ENCODE data around the gene OSBPL10.

Gene OSBPL10

DNA sequence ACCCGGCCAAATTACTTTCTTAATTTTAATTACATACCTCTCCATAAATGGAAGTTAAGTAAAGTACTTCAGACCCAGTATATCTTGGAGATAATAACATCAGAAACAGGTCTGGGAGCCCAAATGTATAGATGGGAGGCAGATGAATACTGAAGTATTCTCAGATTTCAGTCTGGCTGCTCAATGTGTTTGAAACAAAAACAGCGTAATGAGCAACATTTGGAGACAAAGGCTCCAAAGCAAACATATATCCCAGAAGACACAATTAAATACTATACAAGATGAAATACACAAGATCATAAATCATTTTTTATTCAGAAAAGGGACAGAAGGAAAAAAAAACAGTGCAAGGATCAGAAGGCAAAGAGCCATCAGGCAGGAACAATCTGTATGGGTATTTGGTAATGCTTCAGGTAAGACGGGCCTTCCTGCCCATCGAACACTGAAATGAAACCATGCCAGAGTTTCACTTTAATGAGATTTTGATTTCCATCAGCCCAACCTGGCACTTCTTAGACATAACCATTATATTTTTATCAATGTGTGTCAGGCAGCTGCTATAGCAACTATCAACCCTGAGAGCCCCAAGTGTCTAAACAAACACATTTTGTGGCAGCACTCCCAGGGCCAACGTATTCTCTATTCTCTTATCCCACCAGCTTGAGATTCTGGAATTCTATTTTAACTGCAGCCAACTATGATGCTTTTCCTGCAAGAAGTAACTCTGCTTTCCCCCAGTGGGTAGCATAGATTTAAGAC, 237.6 kb downstream of the OSBPL10 start:
- Mint-ChIP-seq H3K4me3 (no peak overlapping the region), H3K36me3 (no peaks in the 10 kb centered on the region), H3K4me1 (no peaks in the 10 kb centered on the region), H3K9me3 (no peaks in the 10 kb centered on the region), H3K27me3 (no peaks in the 10 kb centered on the region), H3K27ac (no peak overlapping the region)

DNA sequence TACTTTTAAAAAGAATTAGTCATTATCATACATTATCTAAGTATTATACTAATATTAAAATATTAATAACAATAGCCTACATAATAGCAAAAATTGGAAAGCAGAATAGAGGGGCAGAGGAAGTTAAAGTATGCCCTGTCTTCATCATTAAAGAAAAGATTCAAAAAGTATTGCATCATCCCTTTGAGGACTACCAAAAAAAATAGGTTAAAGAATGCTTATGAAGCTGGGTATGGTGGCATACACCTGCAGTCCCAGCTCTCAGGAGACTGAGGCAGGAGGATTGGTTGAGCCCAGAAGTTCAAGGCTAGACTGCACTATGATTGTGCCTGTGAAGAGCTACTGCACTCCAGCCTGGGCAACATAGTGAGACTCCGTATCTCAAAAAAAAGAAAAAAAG, 240.7 kb downstream of the OSBPL10 start:
- Mint-ChIP-seq H3K4me3 (no peak overlapping the region), H3K4me1 (no peaks in the 10 kb centered on the region), H3K27me3 (peaks cover 1% of the 10 kb centered on the region), H3K9me3 (no peaks in the 10 kb centered on the region), H3K27ac (no peak overlapping the region), H3K36me3 (no peaks in the 10 kb centered on the region)

DNA sequence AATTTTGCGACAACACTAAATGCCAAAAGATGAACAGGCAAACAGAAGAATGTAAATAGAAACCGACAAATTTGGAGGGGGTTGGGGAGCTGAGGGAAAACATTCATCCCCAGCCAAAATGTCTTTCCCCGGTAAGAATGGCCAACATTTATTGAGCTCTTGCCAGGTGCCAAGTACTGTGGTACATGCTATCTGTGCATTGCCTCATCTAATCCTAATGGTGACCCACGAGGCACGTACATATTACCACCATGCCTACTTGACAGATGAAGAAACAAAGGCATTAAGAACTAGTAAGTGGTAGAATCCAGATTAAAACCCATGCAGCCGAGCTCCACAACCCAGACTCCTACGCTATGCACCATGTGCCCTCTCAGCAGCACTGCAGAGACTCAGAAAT, 242.7 kb downstream of the OSBPL10 start:
- Mint-ChIP-seq H3K27me3 (peaks cover 1% of the 10 kb centered on the region), H3K36me3 (no peaks in the 10 kb centered on the region), H3K27ac (no peak overlapping the region), H3K4me1 (no peaks in the 10 kb centered on the region), H3K9me3 (no peaks in the 10 kb centered on the region), H3K4me3 (no peak overlapping the region)

DNA sequence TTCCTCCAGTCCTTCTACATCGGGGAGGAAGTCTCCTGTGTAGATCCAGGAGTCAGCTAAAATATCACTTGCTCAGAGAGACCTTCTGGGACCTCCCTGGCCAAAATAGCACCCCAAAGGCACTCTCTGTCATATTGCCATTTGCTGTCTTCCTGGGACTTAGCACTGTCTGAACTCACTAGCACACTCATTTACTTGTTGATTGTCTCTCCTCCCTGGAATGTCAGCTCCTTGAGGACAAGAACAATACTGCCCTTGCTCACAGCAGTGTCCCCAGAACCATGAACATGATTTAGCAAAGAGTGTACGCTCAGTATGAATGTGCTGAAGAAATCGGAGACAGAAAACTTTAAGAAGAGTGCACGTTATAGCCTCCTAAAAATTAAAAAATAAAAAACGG, 245.4 kb downstream of the OSBPL10 start:
- H3K27ac Mint-ChIP-seq: no peak overlapping the region
- no peaks in the 10 kb centered on the region for H3K9me3 Mint-ChIP-seq
- no peaks in the 10 kb centered on the region for H3K36me3 Mint-ChIP-seq
- H3K4me1 Mint-ChIP-seq: no peaks in the 10 kb centered on the region
- H3K27me3 Mint-ChIP-seq: peaks cover 1% of the 10 kb centered on the region
- H3K4me3 Mint-ChIP-seq: no peak overlapping the region

DNA sequence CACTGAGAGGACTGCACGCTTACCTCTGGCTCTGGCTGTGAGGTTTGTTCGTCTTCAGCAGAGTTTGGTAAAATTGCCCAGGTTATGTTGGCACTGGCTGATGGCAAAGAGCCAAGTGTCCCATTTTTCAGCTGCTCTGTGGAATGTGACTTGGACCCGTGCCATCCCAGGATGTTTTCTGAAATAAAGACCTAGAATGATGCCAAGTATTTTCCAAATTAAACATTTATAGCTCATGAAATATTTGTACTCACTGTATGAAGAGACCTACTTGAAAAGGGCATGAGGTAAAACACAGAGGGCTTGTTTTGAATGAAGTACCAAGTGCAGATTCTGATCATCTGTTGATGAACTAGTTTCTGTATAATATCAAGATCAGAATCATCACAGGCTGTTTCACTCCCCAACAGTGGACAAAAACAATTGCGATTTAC, 247.8 kb downstream of the OSBPL10 start:
- Mint-ChIP-seq H3K27me3 (peaks cover 1% of the 10 kb centered on the region), H3K4me3 (no peak overlapping the region), H3K4me1 (no peaks in the 10 kb centered on the region), H3K36me3 (no peaks in the 10 kb centered on the region), H3K27ac (no peak overlapping the region), H3K9me3 (no peaks in the 10 kb centered on the region)

DNA sequence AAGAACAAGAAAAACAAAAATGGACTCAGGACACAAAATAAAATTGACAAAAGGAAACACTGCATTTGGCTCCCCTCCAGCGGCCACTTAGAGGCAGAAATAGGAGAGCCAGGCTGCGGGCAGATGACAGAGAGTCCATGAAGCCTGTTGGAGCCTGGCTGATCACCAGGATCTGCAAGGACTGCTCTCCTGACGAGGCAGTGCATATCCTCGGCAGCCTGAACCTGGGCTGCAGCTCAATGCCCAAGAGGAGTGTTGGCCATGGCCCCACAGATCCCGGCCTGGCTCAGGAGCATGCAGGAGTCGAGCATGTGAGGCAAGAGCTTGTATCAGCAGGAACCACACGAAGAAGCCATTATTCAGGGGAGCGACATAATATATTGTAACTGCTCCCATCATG, 248.5 kb downstream of the OSBPL10 start:
- Mint-ChIP-seq H3K27me3 (peaks cover 1% of the 10 kb centered on the region), H3K4me3 (no peak overlapping the region), H3K27ac (no peak overlapping the region), H3K4me1 (no peaks in the 10 kb centered on the region), H3K36me3 (no peaks in the 10 kb centered on the region), H3K9me3 (no peaks in the 10 kb centered on the region)

DNA sequence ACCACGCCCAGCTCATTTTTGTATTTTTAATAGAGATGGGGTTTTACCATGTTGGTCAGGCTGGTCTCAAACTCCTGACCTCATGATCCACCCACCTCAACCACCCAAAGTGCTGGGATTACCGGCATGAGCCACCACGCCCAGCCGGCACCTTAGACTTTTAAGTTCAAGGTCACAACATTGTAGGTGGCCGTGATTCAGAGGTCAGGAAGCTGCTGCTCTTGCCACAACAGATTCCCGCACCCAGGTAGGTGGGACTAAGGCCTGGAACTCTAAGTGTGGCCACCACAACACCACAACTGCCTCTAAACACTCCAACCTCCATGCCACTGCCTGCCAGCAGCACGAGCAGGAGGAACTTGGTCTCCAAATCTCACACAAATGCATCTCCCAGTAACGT, 251.5 kb downstream of the OSBPL10 start:
- no peaks in the 10 kb centered on the region for H3K36me3 Mint-ChIP-seq
- H3K27me3 Mint-ChIP-seq: no peaks in the 10 kb centered on the region
- no peaks in the 10 kb centered on the region for H3K4me1 Mint-ChIP-seq
- H3K27ac Mint-ChIP-seq: no peak overlapping the region
- no peak overlapping the region for H3K4me3 Mint-ChIP-seq
- no peaks in the 10 kb centered on the region for H3K9me3 Mint-ChIP-seq

DNA sequence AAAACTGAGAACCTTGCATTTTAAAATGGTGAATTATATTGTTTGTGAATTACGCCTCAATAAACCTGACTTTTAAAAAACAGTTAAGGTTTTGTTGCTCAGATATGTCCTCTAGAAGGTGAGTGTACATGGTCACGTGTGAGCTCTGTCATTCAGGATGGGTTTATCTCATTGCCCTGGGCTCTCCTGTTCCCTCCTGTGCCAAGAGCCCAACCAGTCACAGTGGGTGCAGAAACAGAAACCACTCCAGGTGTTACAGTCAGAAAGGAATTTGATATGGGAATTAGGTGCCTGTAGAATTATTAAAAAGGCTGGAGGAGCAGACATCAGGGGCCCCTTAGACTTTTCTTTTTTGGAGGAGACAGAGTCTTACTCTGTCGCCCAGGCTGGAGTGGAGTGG, 252.0 kb downstream of the OSBPL10 start:
- H3K4me3 Mint-ChIP-seq: no peak overlapping the region
- no peaks in the 10 kb centered on the region for H3K36me3 Mint-ChIP-seq
- H3K9me3 Mint-ChIP-seq: no peaks in the 10 kb centered on the region
- H3K27me3 Mint-ChIP-seq: no peaks in the 10 kb centered on the region
- H3K4me1 Mint-ChIP-seq: no peaks in the 10 kb centered on the region
- no peak overlapping the region for H3K27ac Mint-ChIP-seq

DNA sequence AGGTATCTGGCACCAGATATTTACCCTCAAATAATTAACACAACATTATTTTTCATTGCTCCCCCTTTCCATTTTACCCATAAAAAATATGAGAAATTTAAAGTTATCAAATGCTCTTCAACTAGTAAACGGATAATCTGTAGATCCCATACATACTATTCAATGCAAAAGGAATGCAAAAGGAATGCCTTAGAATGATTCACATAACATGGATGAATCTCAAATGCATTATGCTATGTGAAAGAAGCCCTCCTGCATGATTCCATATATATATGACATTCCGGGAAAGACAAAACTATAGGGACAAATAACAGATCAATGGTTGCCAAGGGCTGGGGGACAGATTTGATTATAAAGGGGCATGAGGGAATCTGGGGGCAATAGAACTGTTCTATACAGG, 252.7 kb downstream of the OSBPL10 start:
- Mint-ChIP-seq H3K36me3 (no peaks in the 10 kb centered on the region), H3K27ac (no peak overlapping the region), H3K9me3 (no peaks in the 10 kb centered on the region), H3K4me3 (no peak overlapping the region), H3K27me3 (no peaks in the 10 kb centered on the region), H3K4me1 (no peaks in the 10 kb centered on the region)

DNA sequence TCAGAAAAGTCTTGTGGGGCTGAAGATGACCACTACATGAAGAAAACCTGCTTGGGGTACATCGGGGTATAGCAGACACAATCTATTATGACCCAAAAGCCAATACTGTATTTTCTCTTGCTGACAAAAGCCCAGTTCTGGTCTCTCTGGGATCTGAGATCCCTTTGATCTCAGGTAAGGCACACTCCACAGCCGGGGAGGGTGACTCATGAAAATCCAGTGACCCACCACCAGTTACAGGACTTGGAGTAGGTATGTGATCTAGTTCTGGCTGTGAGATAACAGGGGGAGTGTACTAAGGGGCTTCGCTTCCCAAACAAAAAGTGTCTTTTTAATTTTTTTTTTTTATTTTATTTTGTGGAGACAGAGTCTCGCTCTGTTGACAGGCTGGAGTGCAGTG, 255.1 kb downstream of the OSBPL10 start:
- no peaks in the 10 kb centered on the region for H3K27me3 Mint-ChIP-seq
- no peak overlapping the region for H3K27ac Mint-ChIP-seq
- H3K4me1 Mint-ChIP-seq: no peaks in the 10 kb centered on the region

DNA sequence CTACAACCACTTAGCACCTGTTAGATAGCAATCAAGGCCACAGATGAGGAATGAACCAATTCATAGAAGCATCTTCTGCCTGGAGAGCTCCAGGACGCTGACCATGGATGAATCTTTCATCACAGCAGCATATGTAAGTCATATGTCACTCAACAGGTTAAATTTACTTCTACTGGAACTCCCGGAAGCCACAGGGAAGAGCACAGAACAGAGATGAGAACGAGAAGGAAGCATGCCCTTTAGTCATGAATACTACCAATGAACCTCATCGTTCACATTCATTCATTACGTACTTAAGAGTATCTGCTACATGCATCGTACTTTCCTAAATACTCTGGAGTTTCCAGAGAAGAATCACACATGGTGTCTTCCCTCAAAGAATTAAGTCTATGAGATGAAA, 255.5 kb downstream of the OSBPL10 start:
- H3K36me3 Mint-ChIP-seq: no peaks in the 10 kb centered on the region
- no peak overlapping the region for H3K27ac Mint-ChIP-seq
- H3K4me1 Mint-ChIP-seq: no peaks in the 10 kb centered on the region
- no peaks in the 10 kb centered on the region for H3K9me3 Mint-ChIP-seq
- H3K4me3 Mint-ChIP-seq: no peak overlapping the region
- H3K27me3 Mint-ChIP-seq: no peaks in the 10 kb centered on the region

More for the DNA sequence above, 255.1 kb downstream of the OSBPL10 start:
- Mint-ChIP-seq H3K4me3 (no peak overlapping the region), H3K9me3 (no peaks in the 10 kb centered on the region), H3K36me3 (no peaks in the 10 kb centered on the region)

DNA sequence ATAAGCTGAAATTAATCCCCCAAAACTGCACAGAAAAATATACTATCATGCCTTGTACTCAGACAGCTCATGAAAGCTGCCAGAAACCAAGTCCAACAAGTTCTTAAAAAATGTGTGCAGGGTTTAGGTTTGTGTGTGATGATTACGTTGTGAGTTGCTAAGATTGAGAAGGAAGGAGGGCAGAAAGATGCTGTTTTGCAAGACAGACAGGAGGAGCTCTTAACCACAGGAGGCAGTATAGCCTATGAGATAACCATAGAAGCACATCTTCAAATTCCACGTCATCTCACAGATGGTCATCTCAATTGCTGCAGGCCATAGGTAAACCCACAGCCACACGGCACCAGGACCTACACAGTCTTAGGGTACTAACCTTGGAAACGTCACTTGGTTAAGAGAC, 256.4 kb downstream of the OSBPL10 start:
- H3K4me1 Mint-ChIP-seq: no peaks in the 10 kb centered on the region
- no peak overlapping the region for H3K4me3 Mint-ChIP-seq
- H3K36me3 Mint-ChIP-seq: no peaks in the 10 kb centered on the region
- no peaks in the 10 kb centered on the region for H3K27me3 Mint-ChIP-seq
- no peak overlapping the region for H3K27ac Mint-ChIP-seq
- H3K9me3 Mint-ChIP-seq: no peaks in the 10 kb centered on the region

DNA sequence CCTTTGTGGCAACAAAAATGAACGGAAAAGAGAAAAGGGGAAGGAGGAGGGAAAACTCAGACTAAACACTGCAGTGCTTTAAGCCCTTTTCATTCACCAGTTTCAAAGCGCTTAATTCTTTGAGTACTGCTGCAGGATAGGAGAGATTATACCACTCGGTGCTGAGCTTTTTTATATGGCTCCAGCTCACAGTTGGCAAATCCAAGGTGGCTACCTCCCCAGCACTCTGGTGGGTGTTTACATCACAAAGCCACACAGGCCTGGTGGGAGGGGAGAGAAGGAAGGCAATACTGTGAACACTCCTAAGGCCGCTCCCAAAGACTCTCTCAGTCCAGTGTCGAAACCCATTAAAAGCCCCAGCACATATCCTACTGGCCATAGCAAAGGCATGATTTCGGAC, 256.9 kb downstream of the OSBPL10 start:
- Mint-ChIP-seq H3K27me3 (no peaks in the 10 kb centered on the region), H3K4me1 (no peaks in the 10 kb centered on the region), H3K36me3 (no peaks in the 10 kb centered on the region), H3K27ac (no peak overlapping the region), H3K9me3 (no peaks in the 10 kb centered on the region), H3K4me3 (no peak overlapping the region)

DNA sequence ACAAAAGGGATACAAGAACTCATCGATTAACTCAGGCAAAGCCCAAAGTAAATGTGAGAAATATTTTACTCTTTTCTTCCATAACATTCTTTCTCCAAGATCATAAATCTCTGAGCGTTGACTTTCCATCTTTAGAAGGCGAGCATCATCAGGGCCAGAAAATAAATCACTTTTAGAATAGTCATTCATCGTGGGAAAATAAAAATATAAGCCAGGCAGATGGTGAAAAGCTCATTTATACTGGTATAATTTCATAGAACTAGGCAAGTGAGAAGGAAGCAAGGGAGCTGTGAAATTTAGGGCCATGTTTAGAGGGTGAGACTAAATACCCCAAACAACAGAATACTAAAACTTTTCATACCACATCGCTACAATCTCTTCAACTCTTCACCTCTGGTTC, 257.4 kb downstream of the OSBPL10 start:
- no peaks in the 10 kb centered on the region for H3K27me3 Mint-ChIP-seq
- H3K4me3 Mint-ChIP-seq: no peak overlapping the region
- H3K27ac Mint-ChIP-seq: no peak overlapping the region
- no peaks in the 10 kb centered on the region for H3K9me3 Mint-ChIP-seq
- no peaks in the 10 kb centered on the region for H3K36me3 Mint-ChIP-seq
- H3K4me1 Mint-ChIP-seq: no peaks in the 10 kb centered on the region

DNA sequence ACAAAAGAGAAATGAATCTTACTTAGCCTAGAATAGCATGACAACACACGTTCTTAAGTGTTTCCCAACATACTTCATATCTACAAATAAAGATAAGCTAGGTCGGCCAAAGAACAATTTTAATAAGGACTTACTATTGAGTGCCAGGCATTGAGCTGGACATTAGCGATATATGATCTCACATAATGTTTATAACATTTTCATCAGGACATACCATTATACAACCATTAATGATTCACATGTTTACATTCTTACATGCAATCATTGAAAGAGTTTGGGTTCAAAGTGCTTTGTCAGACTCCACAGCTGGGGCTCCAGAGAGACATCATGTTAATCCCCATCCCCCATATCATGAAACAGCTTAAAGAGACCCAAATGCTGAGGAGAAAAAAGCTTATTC, 259.4 kb downstream of the OSBPL10 start:
- H3K36me3 Mint-ChIP-seq: no peaks in the 10 kb centered on the region
- H3K9me3 Mint-ChIP-seq: no peaks in the 10 kb centered on the region
- no peaks in the 10 kb centered on the region for H3K4me1 Mint-ChIP-seq
- no peak overlapping the region for H3K27ac Mint-ChIP-seq
- no peak overlapping the region for H3K4me3 Mint-ChIP-seq
- H3K27me3 Mint-ChIP-seq: no peaks in the 10 kb centered on the region

DNA sequence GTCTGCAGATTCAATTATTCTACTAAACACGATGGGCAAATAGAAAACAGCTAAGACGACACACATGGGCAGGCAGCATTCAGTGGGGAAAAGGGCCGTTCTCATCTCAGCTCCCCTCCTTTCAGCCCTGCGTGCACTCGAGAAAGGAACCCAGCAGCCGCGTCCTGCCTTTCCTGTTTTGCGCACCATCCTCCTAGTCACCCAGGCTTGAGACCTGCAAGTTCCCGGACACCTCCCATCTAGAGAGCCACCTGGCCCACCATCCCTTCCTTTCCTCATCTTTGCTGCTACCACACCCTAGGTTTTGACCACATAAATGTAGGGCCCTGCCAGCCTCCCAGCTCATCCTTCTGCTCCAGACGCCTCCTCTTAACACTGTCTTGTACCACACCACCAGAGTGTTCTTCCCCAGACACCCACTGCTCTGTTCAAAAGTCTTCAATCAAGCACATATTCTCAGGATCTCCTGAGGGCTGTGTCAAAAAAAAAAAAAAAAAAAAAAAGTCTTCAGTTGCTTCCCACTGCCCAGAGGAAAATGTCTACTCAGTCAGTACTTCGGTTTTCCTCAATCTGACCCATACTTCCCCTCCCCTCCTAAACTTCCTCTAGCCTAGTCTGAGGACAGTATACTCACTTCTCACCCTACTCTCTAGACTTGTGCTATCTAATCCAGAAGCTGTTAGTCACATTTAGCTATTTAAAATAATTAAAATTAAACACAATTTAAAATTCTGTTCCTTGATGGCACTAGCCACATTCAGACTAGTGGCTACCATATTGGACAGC, 266.4 kb downstream of the OSBPL10 start:
- Mint-ChIP-seq H3K27ac (no peak overlapping the region), H3K36me3 (no peaks in the 10 kb centered on the region), H3K27me3 (peaks cover 3% of the 10 kb centered on the region), H3K4me3 (no peak overlapping the region), H3K4me1 (no peaks in the 10 kb centered on the region), H3K9me3 (no peaks in the 10 kb centered on the region)
